GM21723 (cell line): ENCODE results near the gene INAFM2.

Experiments used
- ATAC-seq: cut with Tn5 transposase; IDR thresholded peaks from one replicate; pipeline ENCODE4 v1.9.1; 2021; ENCODE audit warnings: mild to moderate bottlenecking, moderate library complexity; ENCODE audit not compliant: unreplicated experiment

INAFM2 gene

DNA sequence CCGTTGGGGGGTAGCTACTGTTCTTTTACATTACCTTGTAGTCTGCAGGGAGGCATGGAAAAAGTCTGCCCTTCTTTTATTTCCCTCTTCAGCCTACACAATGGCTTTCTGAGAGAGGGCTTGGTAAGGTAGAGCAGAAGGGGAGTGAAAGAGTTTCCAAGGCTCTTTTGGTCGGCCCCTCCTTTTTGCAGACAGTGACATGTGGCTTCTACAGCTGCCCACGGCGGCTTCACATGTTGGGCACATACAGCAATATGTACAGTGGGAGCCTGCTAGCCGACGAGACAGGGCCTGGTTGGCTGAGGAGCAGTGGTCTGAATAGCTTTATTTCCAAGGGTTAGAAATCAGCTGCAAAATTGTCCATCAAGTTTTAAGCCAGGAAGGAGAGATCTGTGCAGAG, 4.0 kb downstream of the INAFM2 start:
- no peak for ATAC-seq

DNA sequence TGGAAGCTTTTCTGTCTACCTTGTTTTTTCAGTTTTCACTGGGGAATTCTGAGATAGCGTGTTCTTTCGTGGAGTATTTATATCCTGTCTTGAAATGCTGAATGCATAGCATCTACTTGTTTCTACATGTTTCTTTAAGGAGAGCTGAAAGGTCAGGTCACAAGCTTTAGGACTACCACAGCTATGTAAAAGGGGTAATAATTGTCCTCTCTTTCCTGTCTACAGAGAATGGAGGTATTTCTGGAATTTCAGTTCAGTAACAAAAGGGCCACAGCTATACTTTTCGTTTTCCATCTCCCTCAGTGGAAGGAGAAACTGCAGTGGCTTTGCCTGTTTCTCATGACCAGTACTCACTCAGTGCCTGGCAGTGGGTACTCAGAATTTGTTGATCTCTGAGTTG, 4.7 kb downstream of the INAFM2 start:
- ATAC-seq, result no peak

DNA sequence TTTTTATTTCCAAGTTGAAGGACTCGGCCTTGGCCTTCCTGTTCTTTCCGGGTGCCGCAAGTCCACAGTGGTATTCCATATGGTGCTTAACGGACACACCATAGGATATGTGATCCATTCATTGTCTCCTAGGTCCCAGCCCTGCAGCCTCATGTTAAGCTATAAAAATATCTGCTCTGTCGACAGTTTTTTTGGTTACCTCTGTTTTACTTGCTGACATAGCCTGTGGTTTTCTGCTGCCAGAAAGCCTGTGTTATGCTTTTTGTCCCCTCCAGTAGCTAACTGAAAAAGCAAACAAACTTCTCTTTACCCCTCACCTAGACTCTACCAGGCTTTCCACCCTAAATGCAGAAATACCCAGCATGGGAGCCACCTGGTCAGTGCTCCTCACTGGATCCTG, 5.3 kb downstream of the INAFM2 start:
- no peak for ATAC-seq

DNA sequence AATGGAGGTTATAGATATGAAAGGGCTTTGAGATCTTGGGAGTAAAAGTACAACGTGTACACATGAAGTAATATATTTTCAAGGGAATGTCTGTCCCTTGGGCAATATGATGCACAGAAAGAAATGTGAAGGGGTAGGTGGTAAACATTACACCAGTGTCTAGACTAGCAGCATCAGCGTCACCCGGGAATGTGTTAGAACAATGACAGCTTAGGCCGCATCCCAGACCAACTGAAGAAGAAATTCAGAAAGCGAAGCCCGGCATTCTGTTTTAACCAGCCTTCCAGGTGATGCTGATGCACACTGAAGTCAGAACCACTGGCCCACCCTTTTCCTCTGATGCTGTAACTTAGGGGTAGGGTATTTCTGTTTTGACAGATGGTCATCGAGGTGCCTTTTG, 6.3 kb downstream of the INAFM2 start:
- no peak for ATAC-seq

DNA sequence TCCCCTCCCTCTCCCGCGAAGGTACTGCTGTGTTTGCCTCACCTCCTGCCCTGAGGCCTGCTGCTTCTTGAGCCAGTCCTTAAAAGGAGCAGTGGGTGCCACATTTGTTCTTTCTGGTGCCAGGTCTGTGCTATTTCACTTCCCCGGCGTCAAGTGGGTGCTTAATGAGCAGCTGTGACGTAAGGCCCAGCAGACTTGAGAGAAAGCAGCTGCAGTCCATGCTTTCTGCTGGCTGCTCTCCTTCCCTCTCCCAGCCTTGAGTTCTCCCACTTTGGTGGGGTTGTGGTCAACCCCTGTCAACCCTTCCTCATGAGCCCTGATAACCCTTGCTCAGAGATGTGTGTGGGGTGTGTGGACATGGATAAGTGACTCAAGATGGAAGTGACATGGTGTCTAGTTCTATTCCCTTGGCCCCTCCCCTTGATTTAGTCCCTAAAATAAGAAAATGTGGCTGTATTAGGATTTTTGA, 6.9 kb downstream of the INAFM2 start:
- no peak for ATAC-seq

DNA sequence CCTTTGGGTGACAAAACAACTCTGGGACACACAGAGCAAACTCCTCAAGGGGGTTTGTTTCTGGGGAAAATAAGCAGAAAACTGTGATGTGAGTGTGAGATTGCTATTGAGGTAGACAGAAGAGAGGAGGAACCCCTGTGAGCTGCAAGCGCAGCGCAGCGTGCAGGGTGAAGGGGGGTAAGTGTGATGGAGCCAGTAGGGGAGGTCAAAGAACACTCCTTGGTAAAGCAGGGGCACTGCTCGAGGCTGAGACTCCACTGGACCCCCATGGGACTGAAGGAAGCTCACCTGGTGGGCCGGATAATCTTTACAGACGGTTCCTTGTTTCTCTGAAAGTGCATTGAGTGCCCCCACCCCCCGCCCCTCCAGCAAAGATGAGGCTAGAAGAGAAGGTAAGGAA, 7.5 kb downstream of the INAFM2 start:
- no peak for ATAC-seq

DNA sequence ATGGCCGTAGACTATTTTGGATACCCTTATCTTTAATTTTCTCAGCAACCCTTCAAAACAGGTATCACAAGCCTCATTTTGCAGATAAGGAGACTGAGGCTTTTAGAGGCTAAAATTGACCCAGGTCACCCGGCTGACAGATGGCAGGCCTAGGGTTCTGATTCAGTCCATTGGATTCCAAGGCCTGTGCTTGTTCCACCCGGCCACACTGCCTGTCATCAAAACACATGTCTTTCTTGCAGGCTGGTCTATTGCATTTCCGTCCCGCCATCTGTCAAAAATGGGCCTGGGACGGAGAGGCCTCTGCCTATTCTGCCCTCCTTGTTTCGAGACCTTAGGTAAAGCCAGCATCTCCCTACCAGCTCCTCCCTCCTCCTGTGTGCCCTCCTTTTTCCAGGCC, 8.1 kb downstream of the INAFM2 start:
- ATAC-seq, result no peak

DNA sequence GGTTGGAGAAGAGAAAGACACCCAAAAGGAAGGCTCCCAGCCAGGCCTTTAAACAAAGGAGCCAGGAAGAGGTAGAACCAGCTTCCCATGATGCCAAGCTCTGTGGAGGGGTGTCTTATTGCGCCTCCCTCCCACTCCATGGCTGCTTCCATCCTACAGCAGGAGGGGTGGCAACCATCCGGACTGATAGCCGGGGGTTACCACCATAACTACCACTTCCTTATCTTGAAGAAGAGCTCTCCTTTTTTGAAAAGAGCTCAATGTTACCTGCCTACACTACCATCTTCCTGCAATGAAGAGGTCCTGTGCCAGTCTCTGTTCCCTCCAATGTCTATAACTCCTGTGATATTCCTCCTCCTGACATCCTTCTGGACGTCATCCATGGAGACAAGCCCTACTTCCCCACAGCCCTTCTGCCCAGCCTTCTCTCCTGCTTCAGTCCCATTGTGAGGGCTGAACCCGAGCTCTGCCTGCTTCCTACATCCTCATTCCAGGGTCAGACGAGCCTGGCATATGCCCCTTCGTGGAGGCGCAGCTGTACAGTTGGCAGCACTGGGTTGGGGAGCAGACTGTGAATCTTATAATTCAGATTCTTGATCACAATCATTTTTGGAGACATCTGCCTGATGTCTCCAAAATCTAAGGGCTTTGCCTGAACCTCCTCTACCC, 8.8 kb downstream of the INAFM2 start:
- ATAC-seq, result no peak

DNA sequence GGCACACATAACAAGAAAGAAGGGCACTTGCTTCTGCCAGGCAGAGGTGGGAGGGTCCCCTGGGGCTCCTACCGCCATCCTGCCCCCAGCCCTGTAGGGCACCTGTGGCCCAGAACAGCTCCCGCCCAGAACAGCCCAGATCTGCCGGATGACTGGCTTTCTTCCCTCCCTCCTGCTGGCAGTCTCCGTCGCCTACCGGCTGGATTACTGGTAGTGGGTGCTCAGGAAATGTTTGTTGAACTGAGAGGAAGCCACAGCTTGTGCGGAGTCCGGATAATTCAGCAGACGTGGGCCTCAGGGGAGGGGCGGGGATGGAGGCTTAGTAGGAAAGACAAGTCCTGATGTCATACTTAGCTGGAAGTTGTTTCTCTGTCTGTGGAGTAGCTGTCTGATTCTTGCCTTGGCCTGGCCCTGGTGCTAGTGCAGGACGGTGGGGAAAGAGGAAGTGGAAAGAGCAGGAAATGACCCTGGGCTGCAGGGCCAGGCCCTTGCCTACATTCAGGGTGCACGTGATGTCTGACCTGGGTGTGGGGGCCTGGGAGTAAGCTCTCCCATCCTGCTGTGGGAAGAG, 10.5 kb downstream of the INAFM2 start:
- ATAC-seq, result no peak

DNA sequence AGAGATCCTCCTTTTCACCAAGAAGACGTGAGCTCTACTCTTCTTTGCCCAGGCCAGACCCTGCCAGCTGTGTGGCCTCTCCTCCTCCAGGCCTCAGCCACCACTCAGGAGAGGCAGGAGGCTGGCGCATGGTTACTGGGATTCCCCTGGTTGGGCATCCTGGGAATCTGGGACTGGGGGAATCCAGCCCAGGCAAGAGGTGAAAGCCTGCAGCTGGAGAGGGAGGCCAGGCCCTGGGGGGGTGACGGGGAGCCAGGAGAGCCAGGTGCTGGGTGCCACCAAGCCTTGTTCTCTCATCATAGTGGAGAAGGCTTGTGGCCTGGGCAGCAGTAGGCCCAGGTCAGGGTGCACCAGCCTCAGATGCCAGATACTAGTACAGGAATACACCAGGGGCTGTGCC, 11.0 kb downstream of the INAFM2 start:
- no peak for ATAC-seq

DNA sequence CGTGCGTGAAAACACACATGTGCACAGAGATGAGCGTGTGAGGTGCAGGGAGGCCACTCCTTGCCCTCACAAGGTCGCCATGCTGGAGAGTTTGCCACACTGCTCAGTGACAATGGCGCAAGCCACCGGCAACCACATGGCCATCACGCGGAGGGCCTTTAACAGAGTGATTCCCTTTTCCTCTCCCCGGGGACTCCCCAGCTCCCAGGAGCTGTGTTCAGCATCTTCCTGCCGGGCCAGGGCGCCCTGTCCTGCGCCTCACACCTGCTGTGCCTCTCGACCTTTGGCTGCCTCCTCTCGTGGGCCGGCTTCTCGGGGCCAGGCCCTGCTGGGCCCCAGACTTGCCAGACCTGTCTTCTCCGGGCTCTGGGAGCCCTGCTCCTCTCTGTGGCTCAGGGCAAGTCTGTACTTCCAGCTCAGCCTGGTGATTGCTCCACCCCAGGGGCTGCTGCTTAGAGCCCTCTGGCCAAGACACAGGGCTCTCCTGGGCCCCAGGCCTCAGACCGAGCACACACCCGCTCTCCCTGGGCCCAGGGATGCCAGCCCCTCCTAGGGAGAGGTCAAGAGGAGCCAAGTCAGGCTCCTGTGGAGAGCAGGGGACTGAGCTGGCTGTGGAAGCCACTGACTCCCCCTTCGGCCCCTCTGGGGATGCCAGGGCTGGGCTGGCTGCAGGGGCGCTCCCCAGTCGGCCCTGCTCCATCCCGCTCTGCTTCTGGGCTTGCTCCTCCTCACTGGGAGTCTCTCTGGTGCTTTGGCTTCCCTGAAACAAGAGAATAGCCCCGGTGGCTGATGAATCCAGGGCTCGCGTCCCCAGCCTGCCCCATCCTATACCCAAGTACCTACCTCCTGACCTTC, 11.7 kb downstream of the INAFM2 start:
- no peak for ATAC-seq

DNA sequence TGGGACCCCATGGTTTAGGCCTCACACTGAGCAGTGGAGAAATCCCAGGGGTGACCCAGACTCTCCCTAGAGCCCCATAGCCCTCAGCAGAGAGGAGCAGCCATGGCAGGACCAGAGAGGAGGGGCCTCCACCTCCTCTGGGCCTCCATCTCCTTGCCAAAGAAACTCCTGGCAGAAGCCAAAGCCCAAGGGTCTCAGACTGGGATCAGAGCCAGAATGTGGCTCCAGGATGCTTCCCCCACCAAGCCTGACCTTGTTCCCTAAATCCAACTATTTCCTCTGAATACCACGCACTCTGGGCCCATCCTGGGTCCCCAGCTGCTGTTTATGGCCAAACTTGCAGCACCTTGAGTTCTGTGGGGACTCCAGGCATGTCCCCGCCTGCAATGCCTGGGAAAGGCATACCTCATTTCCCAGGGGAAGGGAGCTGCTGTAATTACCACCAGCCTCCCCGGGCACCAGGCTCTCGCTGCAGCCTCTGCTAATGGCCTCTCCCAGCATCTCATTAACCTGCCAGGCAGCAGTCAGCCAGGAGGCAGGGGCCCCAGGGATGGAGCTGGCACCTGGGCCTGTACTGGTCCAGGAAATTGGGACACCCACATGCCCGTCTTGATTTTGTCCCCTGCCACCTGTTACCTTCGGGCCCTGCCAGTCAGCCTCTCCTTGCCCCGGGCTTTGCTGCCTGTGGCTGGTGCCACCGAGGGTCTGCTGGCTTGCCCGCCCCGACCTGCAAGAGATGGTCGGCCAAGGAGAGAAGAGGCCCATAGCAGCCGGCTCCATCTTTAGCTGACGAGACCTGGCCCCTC, 12.6 kb downstream of the INAFM2 start:
- ATAC-seq, result no peak

DNA sequence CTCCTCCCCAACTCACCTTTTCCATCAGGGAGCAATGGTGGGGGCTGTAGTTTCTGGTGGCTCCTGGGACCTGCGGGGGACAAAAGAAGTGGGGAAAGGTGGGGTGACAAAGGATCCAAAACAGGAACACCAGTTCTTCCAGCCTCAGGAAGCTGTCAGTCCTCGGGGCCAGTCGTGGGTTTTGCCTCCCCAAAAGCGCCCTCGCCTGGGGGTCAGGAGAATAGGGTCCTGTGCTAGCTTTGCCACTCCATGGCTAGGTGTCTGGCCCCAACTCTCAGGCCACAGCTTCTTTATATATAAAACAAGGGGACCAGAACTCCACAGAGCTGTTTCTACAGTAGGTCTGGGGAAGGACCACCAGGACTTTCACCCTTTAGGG, 13.2 kb downstream of the INAFM2 start:
- no peak for ATAC-seq

DNA sequence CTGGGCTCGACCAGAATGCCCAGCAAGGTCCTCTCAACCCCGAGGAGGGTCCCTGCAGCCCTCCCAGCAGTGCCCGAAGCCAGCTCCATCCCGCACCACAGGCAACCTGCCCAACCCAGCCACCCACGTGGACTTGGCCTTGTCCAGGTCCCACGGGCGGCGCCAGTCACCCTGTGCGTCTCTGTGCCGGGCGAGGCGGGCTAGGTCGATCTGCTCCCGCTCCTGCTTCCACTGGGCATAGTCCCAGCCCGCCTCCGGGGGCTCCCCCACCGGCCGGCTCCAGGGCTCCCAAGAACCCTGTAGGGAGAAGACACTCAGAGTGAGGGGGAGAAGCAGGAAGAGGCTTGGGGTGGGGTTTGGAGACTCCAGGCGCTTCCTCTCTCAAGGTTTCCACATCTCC, 14.1 kb downstream of the INAFM2 start:
- ATAC-seq, result no peak

DNA sequence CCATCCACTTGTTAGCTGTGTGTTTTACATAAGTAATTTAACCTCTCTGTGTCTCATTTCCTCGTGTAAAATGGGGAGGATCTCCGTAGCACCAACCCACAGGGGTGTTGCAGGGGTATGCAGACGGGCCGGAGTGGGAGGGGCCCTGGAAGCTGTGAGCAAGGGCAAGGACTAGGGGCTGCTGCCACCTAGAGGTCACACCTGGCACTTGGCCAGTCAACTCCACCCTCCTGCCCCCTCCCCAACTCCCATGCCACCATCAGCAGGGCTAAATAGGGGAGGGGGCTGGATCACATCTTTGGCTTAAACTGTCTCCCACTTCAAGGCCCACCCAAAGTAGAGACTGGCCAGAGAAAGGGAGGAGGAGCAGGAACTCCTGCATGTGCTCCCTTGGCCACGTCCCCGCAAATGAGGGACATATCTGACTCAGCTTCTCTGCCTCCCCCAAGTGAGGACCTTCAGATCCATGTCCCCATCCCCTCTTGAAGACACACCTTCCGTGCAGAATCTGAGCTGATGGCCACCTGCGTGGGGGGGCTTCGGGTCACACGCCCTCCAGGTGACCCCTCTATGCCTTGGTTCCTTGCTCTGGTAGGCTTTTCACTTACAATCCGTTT, 14.7 kb downstream of the INAFM2 start:
- ATAC-seq, result no peak

DNA sequence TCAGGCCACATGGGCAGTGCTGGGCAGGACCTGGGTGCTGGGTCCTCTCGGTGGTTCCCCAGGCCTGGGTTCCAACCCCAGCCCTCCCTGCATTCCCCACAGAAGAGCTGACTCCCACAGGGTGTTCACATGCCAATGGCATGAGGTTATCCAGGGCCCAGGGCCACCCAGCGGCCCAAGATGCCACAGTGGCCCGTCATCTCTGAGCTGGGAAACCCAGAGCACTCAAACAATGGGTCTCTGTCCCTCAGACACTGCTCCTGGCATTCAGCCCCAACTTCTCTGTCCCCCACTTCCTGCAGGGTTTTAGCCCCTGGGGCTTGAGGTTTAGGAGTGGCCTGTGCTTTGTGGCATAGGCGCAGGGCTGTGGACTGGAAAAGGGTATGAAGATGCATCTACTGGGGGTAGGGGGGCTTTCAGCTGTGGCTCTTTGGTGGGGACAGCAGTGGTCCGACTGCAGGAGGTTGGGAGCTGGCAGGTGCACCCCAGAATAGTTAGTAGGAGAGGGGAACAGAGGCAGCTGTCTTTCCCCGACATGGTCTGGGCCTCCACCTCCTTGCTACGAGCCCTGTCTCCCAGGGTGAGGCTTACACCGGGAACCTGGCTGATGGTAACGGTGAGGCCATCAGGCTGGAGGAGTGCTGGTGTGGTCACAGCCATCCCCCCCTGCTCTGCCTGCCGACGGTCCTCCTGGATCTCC, 15.6 kb downstream of the INAFM2 start:
- ATAC-seq, result no peak

DNA sequence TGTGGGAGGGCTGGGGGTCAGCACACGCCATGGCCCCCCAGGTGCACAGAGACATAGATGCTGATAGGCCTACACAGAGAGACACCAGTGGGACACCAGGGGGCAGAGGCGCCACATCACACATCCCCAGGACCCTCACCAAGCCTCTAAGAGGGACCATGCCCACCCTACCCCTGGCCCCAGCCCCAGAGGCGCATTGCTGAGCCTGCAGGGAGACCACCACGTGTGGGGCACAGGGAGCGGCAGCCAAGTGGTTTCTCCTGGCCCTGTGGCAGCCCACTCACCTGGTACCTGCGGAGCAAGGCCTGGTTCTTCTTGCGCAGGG, 16.1 kb downstream of the INAFM2 start:
- ATAC-seq, result no peak

DNA sequence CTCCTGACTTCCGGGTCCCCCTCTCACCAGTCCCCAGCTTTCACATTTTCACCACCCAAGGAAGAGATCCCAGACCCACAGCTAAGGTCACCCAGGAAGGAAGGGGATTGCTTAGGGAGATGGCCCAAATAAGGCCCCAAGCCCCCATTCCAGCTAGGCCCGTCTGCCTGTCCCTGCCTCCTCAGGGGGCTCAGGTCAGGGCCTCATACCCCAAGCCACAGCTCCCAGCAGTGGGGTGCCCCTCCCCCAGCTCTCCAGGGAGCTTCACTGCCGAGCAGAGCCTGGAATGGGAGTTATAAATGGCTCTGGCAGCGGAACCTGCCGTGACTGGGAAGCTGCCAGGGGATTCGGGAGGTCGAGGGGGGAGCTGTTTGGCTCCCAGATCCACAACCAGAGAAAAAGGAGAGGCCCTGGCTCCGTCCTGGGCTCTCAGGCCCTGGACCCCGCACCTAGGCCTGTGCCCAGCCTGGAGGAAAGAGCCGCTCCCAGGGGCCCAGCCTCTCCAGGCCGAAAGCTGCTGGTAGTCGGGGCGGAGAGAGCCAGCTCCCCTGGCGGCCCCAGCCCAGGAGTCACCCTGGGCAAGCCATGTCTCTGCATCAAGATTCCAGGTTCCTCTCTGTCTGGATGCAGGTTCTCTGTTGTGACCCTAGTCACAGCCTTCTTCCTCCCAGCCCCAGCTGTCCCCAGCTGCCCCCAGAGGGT, 16.7 kb downstream of the INAFM2 start:
- ATAC-seq, result no peak

DNA sequence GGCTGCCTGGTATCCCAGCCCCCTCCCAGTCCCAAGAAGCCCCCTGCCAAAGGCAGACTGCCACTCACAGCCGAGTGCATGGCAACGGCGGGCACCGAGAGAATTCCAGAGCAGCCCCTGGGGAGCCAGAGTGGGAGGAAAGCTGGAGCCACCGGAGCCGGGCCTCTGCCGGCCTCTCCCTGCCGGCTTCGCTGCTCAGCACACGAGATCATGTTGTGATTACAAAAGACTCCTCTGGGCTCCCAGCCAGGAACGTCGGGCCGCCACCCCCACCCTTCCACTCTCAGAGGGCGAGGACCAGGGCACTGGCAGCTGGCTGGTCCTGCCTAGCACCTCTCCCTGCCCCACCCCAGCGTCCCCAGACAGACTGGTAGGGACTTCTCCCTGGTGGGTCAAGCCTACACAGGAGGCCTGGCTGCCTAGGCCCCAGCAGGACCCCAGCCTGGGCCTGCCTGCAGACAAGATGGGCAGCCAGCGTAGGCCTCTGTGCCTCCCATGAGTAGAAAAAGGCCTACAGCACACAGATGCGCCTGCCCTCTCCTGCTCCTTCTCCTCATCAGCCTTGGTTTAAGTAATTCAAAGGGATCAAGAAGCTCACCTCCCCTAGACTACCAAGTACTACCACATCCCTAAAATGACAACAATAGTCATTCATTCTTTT, 17.4 kb downstream of the INAFM2 start, which contains the start of gene CCDC9B:
Gene CCDC9B, minus strand, starts transcription at position 200 of the 661 bp plus-strand sequence. Its CDS starts 120 bp downstream, at position 80.
- no peak for ATAC-seq
